OCI-LY3 (cell line): ENCODE data around the gene DTX1.

Experiments used
- H2AFZ ChIP-seq: fragments of 200-600, 300-600 bp; shearing (Covaris generic); 2 replicates; pipeline ENCODE4 v1.6.0; 2014; ENCODE audit warnings: antibody characterized with exemption, low read depth, low read length
- H3K27ac ChIP-seq: fragments of 200-600, 300-600 bp; sonication (generic); 2 replicates; pipeline ENCODE4 v1.5.1; 2014; ENCODE audit warnings: mild to moderate bottlenecking, low read length, moderate library complexity, mixed read lengths
- H3K27me3 ChIP-seq: fragments of 200-600, 300-600 bp; sonication (generic); 2 replicates; pipeline ENCODE4 v1.6.1; 2014; ENCODE audit warnings: low read depth, low read length, mixed read lengths
- H3K36me3 ChIP-seq: fragments of 200-600, 300-600 bp; sonication (generic); replicated peaks from 2 replicates; pipeline ENCODE3; 2014; ENCODE audit warnings: low read depth, low read length, mixed read lengths
- H3K4me1 ChIP-seq: fragments of 300-600, 200-600 bp; sonication (generic); 2 replicates; pipeline ENCODE4 v1.6.1; 2014; ENCODE audit warnings: low read length, mixed read lengths
- H3K4me2 ChIP-seq: fragments of 200-600, 300-600 bp; sonication (generic); 2 replicates; pipeline ENCODE4 v1.6.1; 2014; ENCODE audit warnings: low read length, mixed read lengths
- H3K4me3 ChIP-seq: fragments of 300-600, 200-600 bp; sonication (generic); 2 replicates; pipeline ENCODE4 v1.5.1; 2014; ENCODE audit warnings: antibody characterized with exemption, mild to moderate bottlenecking, low read length, moderate library complexity
- H3K79me2 ChIP-seq: fragments of 300-600, 200-600 bp; shearing (Covaris generic); 2 replicates; pipeline ENCODE4 v1.6.1; 2014; ENCODE audit warnings: mild to moderate bottlenecking, low read length, mixed read lengths
- H3K9ac ChIP-seq: fragments of 300-600, 200-600 bp; shearing (Covaris generic); 2 replicates; pipeline ENCODE4 v1.6.0; 2014; ENCODE audit warnings: mild to moderate bottlenecking, low read length, moderate library complexity
- H3K9me3 ChIP-seq: fragments of 200-600, 300-600 bp; shearing (Covaris generic); 2 replicates; pipeline ENCODE4 v1.6.1; 2014; ENCODE audit warnings: low read length, mixed read lengths; ENCODE audit not compliant: insufficient read depth
- H4K20me1 ChIP-seq: fragments of 200-600, 300-600 bp; sonication (generic); 2 replicates; pipeline ENCODE4 v1.6.1; 2016; ENCODE audit warnings: low read length, mixed read lengths; ENCODE audit not compliant: insufficient read depth
- EZH2phosphoT487 ChIP-seq: fragments of 200-600 bp; shearing (Covaris generic); IDR thresholded peaks from 2 replicates; pipeline ENCODE4 v1.6.1; 2018; ENCODE audit warnings: antibody characterized with exemption, mixed run types, low read depth
- TF ChIP-seq, protein P1 (sequence below): fragments of 200-600, 300-600 bp; sonication (generic); IDR thresholded peaks from 2 replicates; pipeline ENCODE4 v1.5.1; 2014; ENCODE audit warnings: antibody characterized with exemption, low read length, low read depth

DTX1 gene

DNA sequence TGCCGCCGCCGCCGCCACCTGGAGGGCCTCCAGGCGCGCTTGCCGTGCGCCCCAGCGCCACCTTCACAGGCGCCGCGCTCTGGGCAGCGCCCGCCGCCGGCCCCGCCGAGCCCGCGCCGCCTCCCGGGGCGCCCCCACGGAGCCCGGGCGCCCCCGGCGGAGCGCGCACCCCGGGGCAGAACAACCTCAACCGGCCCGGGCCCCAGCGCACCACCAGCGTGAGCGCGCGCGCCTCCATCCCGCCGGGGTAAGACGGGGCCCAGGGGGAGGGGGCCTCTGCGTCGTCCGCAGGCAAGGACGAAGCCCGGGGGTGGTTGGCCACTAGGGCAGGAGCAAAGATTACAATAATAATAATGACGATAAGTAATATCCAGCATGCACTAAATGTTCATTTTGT lies 21.3 kb downstream of the DTX1 start:
- Histone ChIP-seq H3K36me3 (no peaks in the 10 kb centered on the region), H3K4me3 (no peak overlapping the region)

DNA sequence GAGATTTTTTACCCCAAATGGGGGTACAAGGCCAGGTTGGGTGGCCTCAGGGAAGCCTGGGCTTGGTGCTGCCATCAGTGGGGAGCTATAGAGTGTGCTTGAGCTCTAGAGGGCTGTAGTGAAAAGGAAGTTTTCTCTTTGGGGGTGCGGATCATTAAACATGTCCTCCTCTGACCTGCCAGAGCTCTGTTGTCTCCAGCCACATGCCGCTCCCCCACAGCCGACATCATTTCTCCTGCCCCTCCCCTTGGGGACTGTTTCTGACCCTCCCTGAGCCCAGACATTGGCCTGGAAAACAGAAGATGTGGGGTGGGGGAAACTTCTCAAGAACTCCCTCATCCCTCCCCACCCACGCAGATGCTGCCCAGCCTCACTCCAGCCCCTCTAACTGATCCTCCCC lies 25.3 kb downstream of the DTX1 start:
- H3K27ac ChIP-seq: no peak overlapping the region

More for the DNA sequence above, 21.3 kb downstream of the DTX1 start:
- Histone ChIP-seq H3K79me2 (no peaks in the 10 kb centered on the region), H4K20me1 (no peaks in the 10 kb centered on the region), H3K4me1 (peaks cover 74% of the 10 kb centered on the region), H3K9me3 (no peaks in the 10 kb centered on the region), H3K27ac (no peak overlapping the region), H2AFZ (no peak overlapping the region), H3K27me3 (no peaks in the 10 kb centered on the region), H3K4me2 (no peak overlapping the region), H3K9ac (no peak overlapping the region)
- TF ChIP-seq, protein P1, sequence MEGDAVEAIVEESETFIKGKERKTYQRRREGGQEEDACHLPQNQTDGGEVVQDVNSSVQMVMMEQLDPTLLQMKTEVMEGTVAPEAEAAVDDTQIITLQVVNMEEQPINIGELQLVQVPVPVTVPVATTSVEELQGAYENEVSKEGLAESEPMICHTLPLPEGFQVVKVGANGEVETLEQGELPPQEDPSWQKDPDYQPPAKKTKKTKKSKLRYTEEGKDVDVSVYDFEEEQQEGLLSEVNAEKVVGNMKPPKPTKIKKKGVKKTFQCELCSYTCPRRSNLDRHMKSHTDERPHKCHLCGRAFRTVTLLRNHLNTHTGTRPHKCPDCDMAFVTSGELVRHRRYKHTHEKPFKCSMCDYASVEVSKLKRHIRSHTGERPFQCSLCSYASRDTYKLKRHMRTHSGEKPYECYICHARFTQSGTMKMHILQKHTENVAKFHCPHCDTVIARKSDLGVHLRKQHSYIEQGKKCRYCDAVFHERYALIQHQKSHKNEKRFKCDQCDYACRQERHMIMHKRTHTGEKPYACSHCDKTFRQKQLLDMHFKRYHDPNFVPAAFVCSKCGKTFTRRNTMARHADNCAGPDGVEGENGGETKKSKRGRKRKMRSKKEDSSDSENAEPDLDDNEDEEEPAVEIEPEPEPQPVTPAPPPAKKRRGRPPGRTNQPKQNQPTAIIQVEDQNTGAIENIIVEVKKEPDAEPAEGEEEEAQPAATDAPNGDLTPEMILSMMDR: no peak
- TF ChIP-seq EZH2phosphoT487: no peak

DNA sequence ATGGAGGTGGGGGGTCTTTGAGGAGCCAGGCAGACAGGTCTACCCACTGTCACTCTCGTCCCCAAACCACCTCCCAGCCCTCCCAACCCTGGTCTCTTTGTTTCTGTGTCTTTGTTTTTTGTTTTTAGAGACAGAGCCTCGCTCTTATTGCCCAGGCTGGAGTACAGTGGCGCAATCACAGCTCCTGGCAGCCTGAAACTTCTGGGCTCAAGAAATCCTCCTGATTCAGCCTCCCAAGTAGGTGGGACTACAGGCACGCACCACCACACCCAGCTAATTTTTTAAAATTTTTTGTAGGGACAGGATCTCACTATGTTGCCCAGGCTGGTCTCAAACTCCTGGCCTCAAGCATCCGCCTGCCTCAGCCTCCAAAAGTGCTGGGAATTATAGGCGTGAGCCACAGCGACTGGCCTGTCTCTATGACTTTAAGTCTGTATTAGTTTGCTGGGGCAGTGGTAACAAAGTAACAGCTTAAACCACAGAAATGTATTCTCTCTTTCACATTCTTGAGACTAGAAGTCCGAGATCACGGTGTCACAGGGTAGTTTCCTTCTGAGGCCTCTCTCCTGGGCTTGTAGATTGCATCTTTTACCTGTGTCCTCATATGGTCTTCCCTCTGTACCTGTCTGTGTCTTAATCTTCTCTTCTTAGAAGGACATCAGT lies 26.1 kb downstream of the DTX1 start:
- no peaks in the 10 kb centered on the region for H4K20me1 ChIP-seq
- no peak overlapping the region for H3K4me3 ChIP-seq
- H3K27me3 ChIP-seq: no peaks in the 10 kb centered on the region
- no peak overlapping the region for H2AFZ ChIP-seq
- H3K79me2 ChIP-seq: no peaks in the 10 kb centered on the region
- no peak overlapping the region for H3K27ac ChIP-seq
- H3K9ac ChIP-seq: no peak overlapping the region
- TF ChIP-seq, protein P1: no peak
- no peak for TF ChIP-seq EZH2phosphoT487
- H3K9me3 ChIP-seq: no peaks in the 10 kb centered on the region
- H3K4me2 ChIP-seq: no peak overlapping the region
- peaks cover 61% of the 10 kb centered on the region for H3K4me1 ChIP-seq
- H3K36me3 ChIP-seq: no peaks in the 10 kb centered on the region

More for the DNA sequence above, 25.3 kb downstream of the DTX1 start:
- Histone ChIP-seq H2AFZ (no peak overlapping the region), H3K4me3 (no peak overlapping the region), H3K4me1 (peaks cover 55% of the 10 kb centered on the region), H3K27me3 (no peaks in the 10 kb centered on the region), H3K36me3 (no peaks in the 10 kb centered on the region), H3K9me3 (no peaks in the 10 kb centered on the region), H3K9ac (no peak overlapping the region), H3K79me2 (no peaks in the 10 kb centered on the region), H4K20me1 (no peaks in the 10 kb centered on the region), H3K4me2 (no peak overlapping the region)
- TF ChIP-seq, protein P1: no peak
- TF ChIP-seq EZH2phosphoT487: no peak

DNA sequence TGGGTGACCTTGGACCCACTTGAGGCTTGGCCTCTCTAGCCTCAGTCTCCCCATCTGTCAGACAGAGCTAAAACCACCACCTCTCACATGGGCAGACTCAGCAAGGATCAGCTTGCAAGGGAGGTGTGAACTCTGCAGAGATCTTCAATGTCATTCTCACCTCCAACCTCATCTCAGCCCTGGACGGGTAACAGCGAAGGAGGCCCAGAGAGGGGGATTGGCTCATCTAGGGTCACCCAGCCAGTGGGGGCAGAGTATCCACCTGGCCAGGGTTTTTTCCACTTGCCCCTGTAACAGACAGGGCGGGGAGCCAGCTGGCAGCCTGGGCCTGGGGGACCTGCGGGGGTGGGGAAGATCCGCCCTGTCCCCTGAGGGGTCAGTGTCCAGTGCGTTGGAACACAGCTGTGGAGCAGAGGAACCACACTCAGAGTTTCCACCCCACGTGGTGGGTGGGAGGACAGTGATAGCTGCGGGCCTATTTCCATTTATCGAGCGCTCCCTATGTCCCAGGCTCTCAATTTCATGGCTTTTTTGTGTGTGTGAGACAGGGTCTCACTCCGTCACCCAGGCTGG lies 27.4 kb downstream of the DTX1 start:
- H4K20me1 ChIP-seq: no peaks in the 10 kb centered on the region
- H3K79me2 ChIP-seq: no peaks in the 10 kb centered on the region
- no peak overlapping the region for H3K27ac ChIP-seq
- H3K36me3 ChIP-seq: no peaks in the 10 kb centered on the region
- no peaks in the 10 kb centered on the region for H3K9me3 ChIP-seq
- peaks cover 61% of the 10 kb centered on the region for H3K4me1 ChIP-seq
- no peak overlapping the region for H3K4me3 ChIP-seq
- TF ChIP-seq, protein P1: no peak
- no peak for TF ChIP-seq EZH2phosphoT487
- H3K9ac ChIP-seq: no peak overlapping the region
- no peaks in the 10 kb centered on the region for H3K27me3 ChIP-seq
- H2AFZ ChIP-seq: no peak overlapping the region
- H3K4me2 ChIP-seq: no peak overlapping the region
